Neural cell (in vitro differentiated cells): Measurements from ENCODE around the gene PLVAP. TPM values are rescaled to one million over a fixed set of nuclear protein-coding genes. Genes with fewer than 3 reads are reported as not detected.

Source experiments
- H2AFZ ChIP-seq: fragments of 200-600, 300-800 bp; sonication (generic), shearing (Covaris generic); 2 replicates; pipeline ENCODE4 v1.6.0; 2014; ENCODE audit warnings: low read depth, mild to moderate bottlenecking, antibody characterized with exemption, low read length, moderate library complexity
- H3F3A ChIP-seq: fragments of 200-600 bp; shearing (Covaris generic); 2 replicates; pipeline ENCODE4 v1.6.1; 2016; ENCODE audit warnings: mild to moderate bottlenecking, moderate library complexity, mixed read lengths, antibody characterized with exemption, low read length; ENCODE audit not compliant: insufficient read depth, poor library complexity, severe bottlenecking
- H3K27ac ChIP-seq: fragments of 200-600, 300-800 bp; sonication (generic), shearing (Covaris generic); 2 replicates; pipeline ENCODE4 v1.5.1; 2014; ENCODE audit warnings: mild to moderate bottlenecking, low read length, moderate library complexity
- H3K27me3 ChIP-seq: fragments of 300-800, 200-600 bp; sonication (generic), shearing (Covaris generic); 2 replicates; pipeline ENCODE4 v1.6.0; 2014; ENCODE audit warnings: mild to moderate bottlenecking, low read depth, low read length, moderate library complexity; ENCODE audit not compliant: insufficient read depth
- H3K36me3 ChIP-seq: fragments of 300-800, 200-600 bp; sonication (generic), shearing (Covaris generic); 2 replicates; pipeline ENCODE4 v1.5.1; 2014; ENCODE audit warnings: mild to moderate bottlenecking, antibody characterized with exemption, low read length, moderate library complexity; ENCODE audit not compliant: insufficient read depth
- H3K4me2 ChIP-seq: fragments of 300-800, 200-600 bp; sonication (generic), shearing (Covaris generic); 2 replicates; pipeline ENCODE4 v1.6.0; 2014; ENCODE audit warnings: mild to moderate bottlenecking, low read length
- H3K4me3 ChIP-seq: fragments of 300-800, 200-600 bp; sonication (generic), shearing (Covaris generic); 2 replicates; pipeline ENCODE4 v1.5.1; 2014; ENCODE audit warnings: mild to moderate bottlenecking, low read length, moderate library complexity
- H3K79me2 ChIP-seq: fragments of 200-600 bp; shearing (Covaris generic); replicated peaks from 2 replicates; pipeline ENCODE4 v1.6.0; 2014; ENCODE audit warnings: mild to moderate bottlenecking, low read length, moderate library complexity; ENCODE audit not compliant: insufficient read depth
- H3K9ac ChIP-seq: fragments of 300-800, 200-600 bp; sonication (generic), shearing (Covaris generic); 2 replicates; pipeline ENCODE4 v1.6.1; 2016; ENCODE audit warnings: mild to moderate bottlenecking, low read length, mixed read lengths
- H3K9me2 ChIP-seq: fragments of 200-600 bp; shearing (Covaris generic); 2 replicates; pipeline ENCODE4 v1.6.1; 2016; ENCODE audit warnings: mild to moderate bottlenecking, low read length, mixed read lengths; ENCODE audit not compliant: insufficient read depth
- H3K9me3 ChIP-seq: fragments of 200-600, 300-800 bp; sonication (generic), shearing (Covaris generic); 2 replicates; pipeline ENCODE4 v1.6.1; 2016; ENCODE audit warnings: mild to moderate bottlenecking, mixed run types, low read length, moderate library complexity, mixed read lengths
- H4K20me1 ChIP-seq: fragments of 200-600 bp; shearing (Covaris generic); 2 replicates; pipeline ENCODE4 v1.6.1; 2016; ENCODE audit warnings: mild to moderate bottlenecking, mixed run types; ENCODE audit not compliant: insufficient read depth
- CTCF ChIP-seq: fragments of 450-650 bp; IDR thresholded peaks from 2 replicates; pipeline ENCODE4 v1.5.1; 2014; ENCODE audit warnings: antibody characterized with exemption, mild to moderate bottlenecking, moderate library complexity; ENCODE audit not compliant: poor library complexity, severe bottlenecking
- EP300 ChIP-seq: fragments of 450-650 bp; conservative IDR thresholded peaks from 2 replicates; pipeline ENCODE4 v1.6.1; 2014; ENCODE audit warnings: antibody characterized with exemption, mild to moderate bottlenecking, moderate library complexity; ENCODE audit not compliant: poor library complexity, severe bottlenecking
- EZH2 ChIP-seq: fragments of 200-600, 300-800 bp; shearing (Covaris generic), sonication (generic); IDR thresholded peaks from 2 replicates; pipeline ENCODE4 v1.6.1; 2014; ENCODE audit warnings: antibody characterized with exemption, low read length, borderline replicate concordance, mild to moderate bottlenecking; ENCODE audit not compliant: insufficient read depth, poor library complexity, severe bottlenecking
- MXI1 ChIP-seq: fragments of 450-650 bp; conservative IDR thresholded peaks from 2 replicates; pipeline ENCODE4 v1.6.1; 2014; ENCODE audit warnings: antibody characterized with exemption, mild to moderate bottlenecking; ENCODE audit not compliant: poor library complexity, severe bottlenecking
- POLR2AphosphoS5 ChIP-seq: IDR thresholded peaks from 2 replicates; pipeline ENCODE4 v1.6.1; 2012
- RAD21 ChIP-seq: fragments of 450-650 bp; conservative IDR thresholded peaks from 2 replicates; pipeline ENCODE4 v1.6.1; 2014; ENCODE audit warnings: antibody characterized with exemption, mild to moderate bottlenecking, moderate library complexity
- REST ChIP-seq: IDR thresholded peaks from 2 replicates; pipeline ENCODE4 v1.6.1; 2012; ENCODE audit warnings: borderline replicate concordance
- SMC3 ChIP-seq: fragments of 450-650 bp; conservative IDR thresholded peaks from 2 replicates; pipeline ENCODE4 v1.6.1; 2014; ENCODE audit warnings: antibody characterized with exemption, mild to moderate bottlenecking, moderate library complexity; ENCODE audit not compliant: poor library complexity
- TAF1 ChIP-seq: IDR thresholded peaks from 2 replicates; pipeline ENCODE4 v1.6.1; 2012; ENCODE audit warnings: low read depth
- polyA plus RNA-seq: library from polyadenylated mRNA; depleted of rRNA; stranded (reverse); fragments of >200 nt; gene quantifications from 2 replicates; pipeline ENCODE4 v1.2.3, GENCODE V29; 2014

Gene PLVAP
- polyA plus RNA-seq, 1 donor from 2014 or later = not detected

GRCh38 chr19:17324357-17325114, 52.6 kb downstream of the PLVAP start:
- no peak overlapping the region for H3K4me3 ChIP-seq
- no peak overlapping the region for H3K27ac ChIP-seq

GRCh38 chr19:17323964-17324332, 53.2 kb downstream of the PLVAP start:
- no peak overlapping the region for H3K4me3 ChIP-seq
- H2AFZ ChIP-seq = no peak overlapping the region
- H3K27ac ChIP-seq = no peak overlapping the region
- no peaks in the 10 kb centered on the region for H3K27me3 ChIP-seq
- H3F3A ChIP-seq = no peaks in the 10 kb centered on the region
- H4K20me1 ChIP-seq = no peaks in the 10 kb centered on the region
- no peak overlapping the region for H3K9ac ChIP-seq
- no peaks in the 10 kb centered on the region for H3K9me3 ChIP-seq
- H3K79me2 ChIP-seq = no peaks in the 10 kb centered on the region
- H3K9me2 ChIP-seq = no peaks in the 10 kb centered on the region
- no peaks in the 10 kb centered on the region for H3K36me3 ChIP-seq
- no peak overlapping the region for H3K4me2 ChIP-seq
- no peak for TF ChIP-seq CTCF
- no peak for TF ChIP-seq MXI1
- no peak for TF ChIP-seq EP300
- TF ChIP-seq REST = no peak
- TF ChIP-seq POLR2AphosphoS5 = no peak
- TF ChIP-seq TAF1 = no peak

More at GRCh38 chr19:17324357-17325114, 52.6 kb downstream of the PLVAP start:
- TF ChIP-seq POLR2AphosphoS5 (no peak), SMC3 (no peak), REST (no peak), EP300 (no peak), TAF1 (no peak), MXI1 (no peak), RAD21 (no peak), CTCF (no peak), EZH2 (no peak)
- Histone ChIP-seq H3K9ac (no peak overlapping the region), H3F3A (no peaks in the 10 kb centered on the region), H3K4me2 (no peak overlapping the region), H3K9me2 (no peaks in the 10 kb centered on the region), H3K27me3 (no peaks in the 10 kb centered on the region), H3K36me3 (no peaks in the 10 kb centered on the region), H3K9me3 (no peaks in the 10 kb centered on the region), H2AFZ (no peak overlapping the region), H3K79me2 (no peaks in the 10 kb centered on the region), H4K20me1 (no peaks in the 10 kb centered on the region)
